Smooth muscle cell (in vitro differentiated cells): ENCODE measurements around the gene STK32B. TPM values are rescaled to one million over a fixed set of nuclear protein-coding genes. Genes with fewer than 3 reads are reported as not detected.
A peak's percentile ranks its signal among the peaks of the same experiment; 100 is the strongest.

Source experiments
- DNase-seq: peaks from one replicate; lab custom pipeline; 2025; ENCODE audit not compliant: unreplicated experiment; lab: John Stamatoyannopoulos, UW
- H2AFZ ChIP-seq: fragments of 200-600 bp; sonication (generic); 2 replicates; pipeline ENCODE4 v1.6.0; 2016; ENCODE audit warnings: antibody characterized with exemption, low read depth, mild to moderate bottlenecking
- H3F3A ChIP-seq: fragments of 200-600 bp; sonication (generic); 2 replicates; pipeline ENCODE4 v1.6.0; 2017; ENCODE audit warnings: antibody characterized with exemption, low read depth
- H3K27ac ChIP-seq: fragments of 200-600 bp; sonication (generic); 2 replicates; pipeline ENCODE4 v1.5.1; 2016; ENCODE audit warnings: low read depth, mild to moderate bottlenecking
- H3K27me3 ChIP-seq: fragments of 200-600 bp; sonication (generic); 2 replicates; pipeline ENCODE4 v1.6.1; 2016; ENCODE audit warnings: low read depth, mild to moderate bottlenecking
- H3K36me3 ChIP-seq: fragments of 200-600 bp; sonication (generic); 2 replicates; pipeline ENCODE4 v1.5.1; 2016; ENCODE audit warnings: low read depth
- H3K4me1 ChIP-seq: fragments of 200-600 bp; sonication (generic); 2 replicates; pipeline ENCODE4 v1.5.1; 2016; ENCODE audit warnings: low read depth
- H3K4me2 ChIP-seq: fragments of 200-600 bp; sonication (generic); 2 replicates; pipeline ENCODE4 v1.6.0; 2016; ENCODE audit warnings: mild to moderate bottlenecking
- H3K4me3 ChIP-seq: fragments of 200-600 bp; sonication (generic); 2 replicates; pipeline ENCODE4 v1.5.1; 2016; ENCODE audit warnings: mild to moderate bottlenecking
- H3K79me2 ChIP-seq: fragments of 200-600 bp; sonication (generic); 2 replicates; pipeline ENCODE4 v1.6.0; 2016; ENCODE audit warnings: low read depth, mild to moderate bottlenecking
- H3K9ac ChIP-seq: fragments of 200-600 bp; sonication (generic); 2 replicates; pipeline ENCODE4 v1.6.0; 2016; ENCODE audit warnings: low read depth
- H3K9me3 ChIP-seq: fragments of 200-600 bp; sonication (generic); replicated peaks from 2 replicates; pipeline ENCODE4 v1.5.1; 2016; ENCODE audit warnings: low read depth
- H4K20me1 ChIP-seq: fragments of 200-600 bp; sonication (generic); 2 replicates; pipeline ENCODE4 v1.6.0; 2016; ENCODE audit warnings: low read depth
- CTCF ChIP-seq: fragments of 200-600 bp; sonication (generic); IDR thresholded peaks from 2 replicates; pipeline ENCODE4 v1.5.1; 2017; ENCODE audit warnings: borderline replicate concordance, mild to moderate bottlenecking, antibody characterized with exemption; ENCODE audit not compliant: insufficient read depth, poor library complexity, severe bottlenecking
- WGBS: methylation state at CpG from one replicate; pipeline ENCODE4 v1.1.7; 2016; ENCODE audit warnings: low lambda C conversion rate; 5-methylcytosine and 5-hydroxymethylcytosine counted together
- polyA plus RNA-seq: library from polyadenylated mRNA; unstranded; fragments of >200 nt; fragmentation: Nextera tagmentation; extraction: Ambion mirVana; gene quantifications from 2 replicates; pipeline ENCODE4 v1.2.1, GENCODE V29; 2016
- total RNA-seq: library from RNA; depleted of rRNA; stranded (reverse); fragments of >200 nt; gene quantifications from 2 replicates; pipeline ENCODE4 v1.2.3, GENCODE V29; 2014

Gene STK32B
- total and polyA plus RNA-seq, 2 experiments from 2014 or later, result 3.5 to 4.0 TPM

GRCh38 chr4:5141802-5142201 lies 90.5 kb downstream of the STK32B start:
- H3K36me3 ChIP-seq, result no peaks in the 10 kb centered on the region
- H3K9ac ChIP-seq, result no peak overlapping the region
- H3F3A ChIP-seq, result no peaks in the 10 kb centered on the region
- H4K20me1 ChIP-seq, result no peaks in the 10 kb centered on the region
- H2AFZ ChIP-seq, result no peak overlapping the region
- WGBS, result 95% methylated on average over 4 of the region's 4 CpGs
- no peak for TF ChIP-seq CTCF
- H3K4me3 ChIP-seq, result no peak overlapping the region
- peaks cover 6% of the 10 kb centered on the region for H3K27me3 ChIP-seq
- H3K4me2 ChIP-seq, result no peak overlapping the region
- no peak overlapping the region for H3K27ac ChIP-seq
- no peaks in the 10 kb centered on the region for H3K9me3 ChIP-seq
- H3K79me2 ChIP-seq, result no peaks in the 10 kb centered on the region
- DNase-seq, result no peak
- no peaks in the 10 kb centered on the region for H3K4me1 ChIP-seq

- Histone ChIP-seq H3K36me3 (no peaks in the 10 kb centered on the region), H4K20me1 (no peaks in the 10 kb centered on the region)
- no peak for DNase-seq
Measured at GRCh38 chr4:5142726-5143125, 91.4 kb downstream of the STK32B start.

GRCh38 chr4:5143306-5143861 lies 92.1 kb downstream of the STK32B start:
- WGBS, result 93% methylated on average over 3 of the region's 3 CpGs
- no peak for DNase-seq
- Histone ChIP-seq H3F3A (no peaks in the 10 kb centered on the region), H3K9me3 (no peaks in the 10 kb centered on the region), H2AFZ (no peak overlapping the region), H3K4me2 (no peak overlapping the region), H3K36me3 (no peaks in the 10 kb centered on the region), H3K9ac (no peak overlapping the region), H4K20me1 (no peaks in the 10 kb centered on the region), H3K27me3 (peaks cover 19% of the 10 kb centered on the region), H3K4me1 (no peaks in the 10 kb centered on the region), H3K27ac (no peak overlapping the region), H3K79me2 (no peaks in the 10 kb centered on the region), H3K4me3 (no peak overlapping the region)
- no peak for TF ChIP-seq CTCF

More at GRCh38 chr4:5142726-5143125, 91.4 kb downstream of the STK32B start:
- Histone ChIP-seq H3K4me2 (no peak overlapping the region), H3K4me3 (no peak overlapping the region), H3F3A (no peaks in the 10 kb centered on the region), H3K27me3 (peaks cover 13% of the 10 kb centered on the region), H3K9ac (no peak overlapping the region), H3K9me3 (no peaks in the 10 kb centered on the region), H3K27ac (no peak overlapping the region), H2AFZ (no peak overlapping the region), H3K79me2 (no peaks in the 10 kb centered on the region), H3K4me1 (no peaks in the 10 kb centered on the region)
- WGBS, result 79% methylated on average over 3 of the region's 3 CpGs
- TF ChIP-seq CTCF, result peak; percentile 44

- H2AFZ ChIP-seq, result no peak overlapping the region
- DNase-seq, result no peak
- no peaks in the 10 kb centered on the region for H3K9me3 ChIP-seq
- no peaks in the 10 kb centered on the region for H3K36me3 ChIP-seq
- no peak overlapping the region for H3K9ac ChIP-seq
- no peak for TF ChIP-seq CTCF
- 92% methylated on average over 4 of the region's 4 CpGs for WGBS
- H3K4me1 ChIP-seq, result no peaks in the 10 kb centered on the region
- no peak overlapping the region for H3K4me3 ChIP-seq
- no peaks in the 10 kb centered on the region for H4K20me1 ChIP-seq
- peaks cover 25% of the 10 kb centered on the region for H3K27me3 ChIP-seq
- no peak overlapping the region for H3K27ac ChIP-seq
- H3K4me2 ChIP-seq, result no peak overlapping the region
- H3F3A ChIP-seq, result no peaks in the 10 kb centered on the region
- H3K79me2 ChIP-seq, result no peaks in the 10 kb centered on the region
Measured at GRCh38 chr4:5143940-5144339, 92.7 kb downstream of the STK32B start.
